ENCODE results near the gene PDXK. TPM values are rescaled to one million over a fixed set of nuclear protein-coding genes. Genes with fewer than 3 reads are reported as not detected.

The PDXK gene
- total RNA-seq, 6 experiments from 2014 or later: 154 to 160 (median 157) TPM

GRCh38 chr21:43758811-43759210 lies 39.9 kb downstream of the PDXK start:
- no peak for DNase-seq
- no peak for TF ChIP-seq CTCF (IDR thresholded peaks at IDR 0.05)
- no peaks in the 10 kb centered on the region for H3K9me3 Mint-ChIP-seq
- no peak overlapping the region for H3K27ac Mint-ChIP-seq
- H3K36me3 Mint-ChIP-seq (ENCODE audit: low read depth): peaks cover 19% of the 10 kb centered on the region
- H3K4me3 Mint-ChIP-seq: no peak overlapping the region
- no peaks in the 10 kb centered on the region for H3K4me1 Mint-ChIP-seq (ENCODE audit: low read depth)
- H3K27me3 Mint-ChIP-seq (ENCODE audit: insufficient read depth): no peaks in the 10 kb centered on the region; the same call in 1 of the 2 replicates

- no peak for DNase-seq
- TF ChIP-seq CTCF (IDR thresholded peaks at IDR 0.05): no peak
- H3K4me3 Mint-ChIP-seq: no peak overlapping the region
- peaks cover under 1% of the 10 kb centered on the region for H3K4me1 Mint-ChIP-seq (ENCODE audit: low read depth)
- H3K36me3 Mint-ChIP-seq (ENCODE audit: low read depth): peaks cover 13% of the 10 kb centered on the region; the same call in 1 of the 2 replicates
- no peaks in the 10 kb centered on the region; the same call in 1 of the 2 replicates for H3K27me3 Mint-ChIP-seq (ENCODE audit: insufficient read depth)
- H3K27ac Mint-ChIP-seq: no peak overlapping the region
- no peaks in the 10 kb centered on the region for H3K9me3 Mint-ChIP-seq
Observed at GRCh38 chr21:43759651-43760050, 40.7 kb downstream of the PDXK start.

- DNase-seq: no peak
- TF ChIP-seq CTCF (IDR thresholded peaks at IDR 0.05): no peak; the same call in 1 of the 2 replicates
- Mint-ChIP-seq H3K27ac (no peak overlapping the region), H3K4me3 (no peak overlapping the region), H3K27me3 (ENCODE audit: insufficient read depth) (no peaks in the 10 kb centered on the region; the same call in 1 of the 2 replicates), H3K4me1 (ENCODE audit: low read depth) (peaks cover 8% of the 10 kb centered on the region), H3K9me3 (no peaks in the 10 kb centered on the region), H3K36me3 (ENCODE audit: low read depth) (peaks cover 19% of the 10 kb centered on the region; the same call in 1 of the 2 replicates)
Observed at GRCh38 chr21:43760391-43760958, 41.5 kb downstream of the PDXK start.

GRCh38 chr21:43761886-43762285 lies 43.0 kb downstream of the PDXK start:
- TF ChIP-seq CTCF (IDR thresholded peaks at IDR 0.05): no peak
- Mint-ChIP-seq H3K4me1 (ENCODE audit: low read depth) (peaks cover 8% of the 10 kb centered on the region), H3K27ac (no peak overlapping the region), H3K9me3 (no peaks in the 10 kb centered on the region), H3K27me3 (ENCODE audit: insufficient read depth) (no peaks in the 10 kb centered on the region; the same call in 1 of the 2 replicates), H3K4me3 (no peak overlapping the region), H3K36me3 (ENCODE audit: low read depth) (peaks cover 19% of the 10 kb centered on the region; the same call in 1 of the 2 replicates)
- DNase-seq: no peak

- H3K9me3 Mint-ChIP-seq: no peaks in the 10 kb centered on the region
- H3K27me3 Mint-ChIP-seq (ENCODE audit: insufficient read depth): peaks cover 6% of the 10 kb centered on the region
- no peak for DNase-seq
- no peak overlapping the region for H3K4me3 Mint-ChIP-seq
- TF ChIP-seq CTCF (IDR thresholded peaks at IDR 0.05): no peak
- peaks cover 19% of the 10 kb centered on the region; the same call in 1 of the 2 replicates for H3K36me3 Mint-ChIP-seq (ENCODE audit: low read depth)
- H3K27ac Mint-ChIP-seq: no peak overlapping the region
- peaks cover 14% of the 10 kb centered on the region for H3K4me1 Mint-ChIP-seq (ENCODE audit: low read depth)
Observed at GRCh38 chr21:43762303-43763128, 43.6 kb downstream of the PDXK start.

Measured in HFFc6 (cell line).